Gastrocnemius medialis (tissue), 4 donors: ENCODE results near the gene DCHS1. TPM values are rescaled to one million over a fixed set of nuclear protein-coding genes. Genes with fewer than 3 reads are reported as not detected.

Experiments
- ATAC-seq, 2 donors: fragments of 150-250 bp; one replicate each; pipeline ENCODE4 v1.9.1; 2016
- DNase-seq, 2 donors: peaks; one replicate each; pipeline ENCODE4 v3.0.0-alpha.2; 2019
- H3K27ac ChIP-seq, 4 donors: fragments of 200-600 bp; sonication (generic); 1 replicate in 1 of 4; 2 replicates in 3 of 4; pipeline ENCODE4 v1.5.1; 2016 to 2018; ENCODE audit warnings: mild to moderate bottlenecking in 2 of 4, moderate library complexity in 1 of 4
- H3K27me3 ChIP-seq, 3 donors: fragments of 200-600 bp; sonication (generic) in 2 of 3; 1 replicate in 1 of 3; 2 replicates in 2 of 3; pipeline versions ENCODE4 v1.5.1 to v1.6.0; 2016 to 2019; ENCODE audit warnings: mild to moderate bottlenecking in 1 of 3, moderate library complexity in 1 of 3
- H3K36me3 ChIP-seq, 2 donors: fragments of 200-600 bp; sonication (generic) in 1 of 2; one replicate each; pipeline ENCODE4 v1.5.1; 2017 to 2018
- H3K4me1 ChIP-seq, 2 donors: fragments of 200-600 bp; sonication (generic) in 1 of 2; one replicate each; pipeline ENCODE4 v1.5.1; 2016 to 2017; ENCODE audit warnings: mild to moderate bottlenecking in 2 of 2
- H3K4me3 ChIP-seq, 4 donors: fragments of 200-600 bp; sonication (generic) in 3 of 4; 1 replicate in 1 of 4; 2 replicates in 3 of 4; pipeline ENCODE4 v1.5.1; 2016 to 2019; ENCODE audit warnings: mild to moderate bottlenecking in 2 of 4
- H3K9me3 ChIP-seq, 3 donors: fragments of 200-600 bp; sonication (generic) in 2 of 3; 1 replicate in 1 of 3; 2 replicates in 2 of 3; pipeline ENCODE4 v1.5.1; 2016 to 2019
- POLR2A ChIP-seq, 2 donors: fragments of 450-650 bp; IDR thresholded peaks; one replicate each; pipeline ENCODE4 v1.6.1; 2017; ENCODE audit warnings: antibody characterized with exemption in 2 of 2, mild to moderate bottlenecking in 2 of 2, moderate library complexity in 2 of 2
- in situ Hi-C, 4 donors: fragments of 200-750 bp; cut with MboI; loops; one replicate each; pipeline versions ENCODE4 v1.15.0 to v1.8.0; 2017; ENCODE audit warnings: low sequenced_read_pairs in 4 of 4
- intact Hi-C: fragments of 100-400 bp; cut with DNase I; formaldehyde crosslinking; loops from one replicate; pipeline ENCODE4 v1.15.1; 2023; ENCODE audit warnings: low total_unique reads
- total RNA-seq, 4 donors: library from RNA; depleted of rRNA; stranded (reverse); fragments of >200 nt; gene quantifications; one replicate each; pipeline versions ENCODE4 v1.1.0 to v1.2.3, GENCODE V29; 2016
- TF ChIP-seq, protein P1 (sequence below), 5 experiments: fragments of 450-650 bp in 3 of 5; fragments of 200-600 bp in 2 of 5; sonication (generic) in 2 of 5; IDR thresholded peaks in 4 of 5; conservative IDR thresholded peaks in 1 of 5; 1 replicate in 4 of 5; 2 replicates in 1 of 5; pipeline ENCODE4 v1.5.1; 2016 to 2019; ENCODE audit warnings: antibody characterized with exemption in 5 of 5, mild to moderate bottlenecking in 3 of 5, moderate library complexity in 3 of 5

DCHS1 gene
- total RNA-seq, 4 donors from 2014 or later = 1.5 to 3.8 (median 2.8) TPM

DNA sequence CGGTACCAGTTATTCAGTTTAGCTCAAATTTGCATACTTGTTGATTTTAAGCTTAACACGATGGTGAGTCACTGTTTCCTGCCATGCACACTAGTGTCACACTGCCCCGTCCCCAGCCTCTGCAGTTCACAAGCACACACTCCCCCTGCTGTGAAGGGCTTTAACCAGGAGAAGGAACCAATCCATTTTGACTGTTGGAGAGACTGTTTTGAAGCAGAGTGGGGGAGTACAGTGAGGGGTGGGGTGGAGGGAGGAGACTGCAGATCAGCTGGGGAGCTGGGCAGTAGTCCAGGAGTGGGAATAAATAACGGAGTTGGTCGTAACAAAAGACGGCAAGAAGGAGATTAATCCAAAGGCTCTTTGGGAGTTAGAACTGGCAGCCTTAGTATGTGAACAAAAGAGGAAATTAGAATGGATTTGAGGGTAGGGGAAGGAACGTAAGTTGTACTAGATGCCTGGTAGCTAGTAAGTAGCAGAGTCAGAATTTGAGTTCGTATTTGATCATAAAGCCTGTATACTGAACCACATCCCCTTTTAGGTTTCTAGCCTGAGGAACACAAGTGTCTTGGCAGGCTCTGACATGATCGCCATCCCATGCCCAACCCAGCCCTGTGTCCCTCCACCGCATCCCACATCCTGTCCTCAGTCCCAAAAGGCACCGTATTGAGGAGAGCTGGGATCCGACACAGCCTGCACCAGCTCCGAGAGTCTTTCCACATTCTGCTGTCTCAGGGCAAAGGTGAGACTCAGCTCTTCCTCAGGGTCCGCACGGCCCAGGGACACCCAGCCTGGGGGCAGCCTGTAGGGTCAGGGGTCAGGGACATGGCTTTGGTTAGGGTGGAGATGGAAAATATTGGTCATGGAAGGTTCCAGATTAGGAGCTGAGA is 37.2 kb downstream of the DCHS1 start:
- Histone ChIP-seq H3K36me3 (peaks cover 0 to 21% of the 10 kb centered on the region in 2 donors), H3K4me3 (peak overlapping the region; percentile 65 to 84 (median 74)), H3K9me3 (no peaks in the 10 kb centered on the region), H3K4me1 (peaks cover 15 to 16% of the 10 kb centered on the region in 2 donors), H3K27me3 (no peaks in the 10 kb centered on the region), H3K27ac (peak overlapping the region; percentile 80 to 94 (median 90))
- intact Hi-C loops (loop anchor here (1.0 to 10.0 kb wide), 5 partner anchors 65 to 956 kb away; partner anchors contain the start of genes ARFIP2, CAVIN3, MRPL17 and SMPD1), in situ Hi-C loops (loop anchor here in 1 of 4 donors (10.0 kb wide), 1 partner anchor 384 kb away; the partner anchor contains the start of genes CNGA4 and FHIP1B)
- ATAC-seq (no peak), DNase-seq (no peak)
- peak; percentile 12 to 25 for TF ChIP-seq POLR2A (IDR thresholded peaks at IDR 0.05)
- TF ChIP-seq, protein P1, sequence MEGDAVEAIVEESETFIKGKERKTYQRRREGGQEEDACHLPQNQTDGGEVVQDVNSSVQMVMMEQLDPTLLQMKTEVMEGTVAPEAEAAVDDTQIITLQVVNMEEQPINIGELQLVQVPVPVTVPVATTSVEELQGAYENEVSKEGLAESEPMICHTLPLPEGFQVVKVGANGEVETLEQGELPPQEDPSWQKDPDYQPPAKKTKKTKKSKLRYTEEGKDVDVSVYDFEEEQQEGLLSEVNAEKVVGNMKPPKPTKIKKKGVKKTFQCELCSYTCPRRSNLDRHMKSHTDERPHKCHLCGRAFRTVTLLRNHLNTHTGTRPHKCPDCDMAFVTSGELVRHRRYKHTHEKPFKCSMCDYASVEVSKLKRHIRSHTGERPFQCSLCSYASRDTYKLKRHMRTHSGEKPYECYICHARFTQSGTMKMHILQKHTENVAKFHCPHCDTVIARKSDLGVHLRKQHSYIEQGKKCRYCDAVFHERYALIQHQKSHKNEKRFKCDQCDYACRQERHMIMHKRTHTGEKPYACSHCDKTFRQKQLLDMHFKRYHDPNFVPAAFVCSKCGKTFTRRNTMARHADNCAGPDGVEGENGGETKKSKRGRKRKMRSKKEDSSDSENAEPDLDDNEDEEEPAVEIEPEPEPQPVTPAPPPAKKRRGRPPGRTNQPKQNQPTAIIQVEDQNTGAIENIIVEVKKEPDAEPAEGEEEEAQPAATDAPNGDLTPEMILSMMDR (IDR thresholded peaks at IDR 0.05 in 4 of 5, conservative IDR thresholded peaks at IDR 0.05 in 1 of 5) = no peak

DNA sequence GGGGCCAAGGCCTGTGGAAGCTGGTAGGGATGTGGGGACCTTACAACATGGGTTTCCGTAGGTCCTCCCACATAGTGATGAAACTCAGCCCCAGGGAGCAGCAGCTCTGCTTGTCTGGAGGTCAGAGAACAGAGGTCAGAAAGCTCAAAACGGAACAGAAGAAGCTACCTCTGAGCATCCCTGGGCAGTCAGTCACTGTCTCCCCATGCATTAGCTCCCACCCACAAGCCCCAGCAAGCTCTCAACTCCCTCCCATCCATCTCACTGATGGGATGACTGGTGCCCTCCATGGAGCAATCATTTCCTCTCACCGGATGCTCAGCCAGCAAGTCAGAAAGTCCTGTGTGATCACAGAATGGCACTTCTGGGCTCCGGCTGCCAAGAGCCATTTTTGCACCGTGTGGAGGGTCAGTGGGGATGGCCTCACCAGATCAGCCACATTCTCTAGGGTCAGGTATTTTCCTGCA is 38.3 kb downstream of the DCHS1 start:
- Histone ChIP-seq H3K27me3 (no peaks in the 10 kb centered on the region), H3K27ac (peak overlapping the region in 1 of 4 donors; percentile 92), H3K4me1 (peaks cover 15 to 24% of the 10 kb centered on the region in 2 donors), H3K36me3 (peaks cover 0 to 21% of the 10 kb centered on the region in 2 donors), H3K4me3 (no peak overlapping the region), H3K9me3 (no peaks in the 10 kb centered on the region)
- ATAC-seq (no peak), DNase-seq (no peak)
- in situ Hi-C loops (loop anchor here in 1 of 4 donors (10.0 kb wide), 1 partner anchor 383 kb away; the partner anchor contains the start of genes CNGA4 and FHIP1B), intact Hi-C loops (loop anchor here (5.0 to 10.0 kb wide), 4 partner anchors 135 to 957 kb away; partner anchors contain the start of genes ARFIP2, CAVIN3, SMPD1 and TIMM10B)
- TF ChIP-seq POLR2A (IDR thresholded peaks at IDR 0.05) = no peak
- TF ChIP-seq, protein P1 (IDR thresholded peaks at IDR 0.05 in 4 of 5, conservative IDR thresholded peaks at IDR 0.05 in 1 of 5) = no peak

DNA sequence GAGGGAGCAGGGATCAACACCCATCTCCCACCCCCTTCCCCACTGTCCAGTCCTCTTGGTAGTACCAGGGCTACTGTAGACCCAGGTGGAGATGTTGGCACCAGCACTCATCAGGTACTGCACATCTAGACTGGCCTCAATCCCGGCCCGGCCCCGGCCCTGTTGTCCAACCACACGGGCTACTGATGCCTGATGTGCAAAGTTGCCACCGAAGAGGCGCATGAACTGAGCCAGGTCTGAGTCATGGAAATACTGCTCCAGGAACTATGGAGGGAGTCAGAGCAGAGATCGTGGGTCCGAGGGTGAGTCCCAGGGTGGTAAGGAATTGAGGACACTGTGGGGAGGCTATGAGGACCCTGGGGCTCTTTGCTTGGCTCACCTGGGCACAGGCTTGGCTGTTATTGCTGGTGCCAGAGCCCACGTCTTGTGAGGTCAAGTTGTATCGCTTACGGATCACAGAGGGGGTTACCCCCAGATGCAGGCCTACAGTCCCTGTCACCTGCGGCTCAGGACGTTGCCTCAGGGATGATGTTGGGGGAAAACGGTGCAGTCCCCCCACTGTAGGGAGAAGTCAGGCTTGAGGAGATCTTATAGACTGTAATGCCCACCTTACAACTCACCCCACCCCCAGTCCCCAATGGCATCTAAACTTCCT is 38.9 kb downstream of the DCHS1 start:
- intact Hi-C loops = loop anchor here (5.0 to 10.0 kb wide), 4 partner anchors 134 to 958 kb away; partner anchors contain the start of genes ARFIP2, CAVIN3, SMPD1 and TIMM10B
- no peak for TF ChIP-seq POLR2A (IDR thresholded peaks at IDR 0.05)
- TF ChIP-seq, protein P1 (IDR thresholded peaks at IDR 0.05 in 4 of 5, conservative IDR thresholded peaks at IDR 0.05 in 1 of 5) = no peak

DNA sequence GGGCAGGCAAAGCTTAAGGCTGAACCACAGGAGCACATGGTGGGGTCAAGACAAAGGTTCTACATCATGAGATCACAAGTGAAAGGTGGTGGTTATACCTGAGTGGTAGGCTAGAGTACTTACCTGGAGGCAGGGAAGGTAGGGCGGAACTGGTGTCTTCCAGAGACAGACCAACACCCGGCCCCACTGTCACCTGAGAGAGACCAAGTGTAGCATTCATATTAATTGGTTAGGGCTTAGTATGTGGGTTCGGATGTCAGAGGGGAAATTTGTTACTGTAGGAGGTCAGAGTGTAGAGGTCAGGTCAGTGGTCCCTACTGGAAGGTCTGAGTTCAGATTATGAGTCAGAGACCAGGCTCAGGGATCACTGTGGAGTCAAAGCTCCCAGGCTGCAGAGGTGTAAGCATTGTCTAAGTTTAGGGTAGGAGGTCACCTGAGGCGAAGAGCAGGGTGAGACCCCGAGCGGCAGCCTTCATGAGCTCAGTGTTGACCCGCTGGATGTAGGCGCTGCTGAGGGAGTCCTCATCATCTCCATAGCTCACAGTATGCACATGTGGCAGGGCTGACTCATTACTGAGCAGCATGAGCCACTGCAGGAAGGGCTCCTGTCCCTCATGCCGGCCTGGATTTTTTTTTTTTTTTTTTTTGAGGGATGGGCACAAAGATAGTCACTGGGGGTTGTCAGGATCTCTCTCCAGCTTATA is 39.6 kb downstream of the DCHS1 start:
- H3K27ac ChIP-seq = no peak overlapping the region
- peaks cover 0 to 22% of the 10 kb centered on the region in 2 donors for H3K36me3 ChIP-seq
- in situ Hi-C loops = loop anchor here in 1 of 4 donors (10.0 kb wide), 1 partner anchor 381 kb away; the partner anchor contains the start of genes CNGA4 and FHIP1B
- intact Hi-C loops = loop anchor here (5.0 to 10.0 kb wide), 4 partner anchors 134 to 959 kb away; partner anchors contain the start of genes ARFIP2, CAVIN3, SMPD1 and TIMM10B
- no peak for DNase-seq
- peaks cover 22 to 29% of the 10 kb centered on the region in 2 donors for H3K4me1 ChIP-seq
- no peak for ATAC-seq
- H3K4me3 ChIP-seq = no peak overlapping the region
- no peaks in the 10 kb centered on the region for H3K27me3 ChIP-seq
- no peaks in the 10 kb centered on the region for H3K9me3 ChIP-seq
- TF ChIP-seq, protein P1 (IDR thresholded peaks at IDR 0.05 in 4 of 5, conservative IDR thresholded peaks at IDR 0.05 in 1 of 5) = no peak
- TF ChIP-seq POLR2A (IDR thresholded peaks at IDR 0.05) = no peak

More for the DNA sequence above, 38.9 kb downstream of the DCHS1 start:
- Histone ChIP-seq H3K9me3 (no peaks in the 10 kb centered on the region), H3K4me3 (no peak overlapping the region), H3K36me3 (peaks cover 0 to 21% of the 10 kb centered on the region in 2 donors), H3K27me3 (no peaks in the 10 kb centered on the region), H3K27ac (no peak overlapping the region), H3K4me1 (peaks cover 15 to 24% of the 10 kb centered on the region in 2 donors)
- in situ Hi-C loops = loop anchor here in 1 of 4 donors (10.0 kb wide), 1 partner anchor 382 kb away; the partner anchor contains the start of genes CNGA4 and FHIP1B
- DNase-seq (no peak), ATAC-seq (no peak)
